K562 (cell line): ENCODE measurements around the gene MMP2. TPM values are rescaled to one million over a fixed set of nuclear protein-coding genes. Genes with fewer than 3 reads are reported as not detected.

Experiments
- ARID3A ChIP-seq: IDR thresholded peaks from 2 replicates; pipeline ENCODE4 v1.6.1; 2012; ENCODE audit warnings: low read depth, low read length, improper control_type of control experiment, borderline replicate concordance
- CBFA2T3 ChIP-seq: fragments of 450-650 bp; IDR thresholded peaks from 2 replicates; pipeline ENCODE4 v1.6.1; 2017
- RFX5 ChIP-seq: IDR thresholded peaks from 2 replicates; pipeline ENCODE4 v1.6.1; 2011; ENCODE audit warnings: low read depth, mild to moderate bottlenecking, improper control_type of control experiment, low read length
- UBTF ChIP-seq, 2 experiments: IDR thresholded peaks; 2 replicates each; pipeline ENCODE4 v1.6.1; 2012; ENCODE audit warnings: improper control_type of control experiment in 2 of 2, low read depth in 2 of 2, low read length in 2 of 2, borderline replicate concordance in 1 of 2
- polyA plus RNA-seq, 8 experiments: library from polyadenylated mRNA; depleted of rRNA in 4 of 8; stranded (reverse) in 5 of 8; unstranded in 3 of 8; fragments of >200 nt; fragmentation: Nextera tagmentation in 2 of 8; fragmentation: Illumina TruSeq in 1 of 8; extraction: Ambion mirVana in 2 of 8; extraction: Trizol in 1 of 8; gene quantifications; 2 replicates each; pipeline versions ENCODE4 v1.2.1 to v1.2.3, GENCODE V29; 2011 to 2014; ENCODE audit warnings: inconsistent platforms in 1 of 8, missing spikeins in 1 of 8
- total RNA-seq, 7 experiments: library from RNA; depleted of rRNA in 6 of 7; stranded (reverse); fragments of >200 nt in 6 of 7; fragmentation: Illumina TruSeq in 2 of 7; extraction: Trizol in 2 of 7; gene quantifications; 2 replicates each; pipeline versions ENCODE4 v1.2.1 to v1.2.3, GENCODE V29; 2011 to 2021; ENCODE audit warnings: low replicate concordance in 1 of 7

The MMP2 gene
- total and polyA plus RNA-seq, 9 of the 15 experiments (the other 6 are each of a cell fraction or from before 2014, with no cell fraction given), result 0.05 to 0.53 TPM; not detected in 7

GRCh38 chr16:55470533-55471371, 8.2 kb upstream of the MMP2 start (continued):
- TF ChIP-seq ARID3A (no peak), RFX5 (no peak), UBTF (IDR thresholded peaks at IDR 0.05; ENCODE audit: borderline replicate concordance in 1 of 2, low read depth in 2 of 2, low read length in 2 of 2) (no peak), CBFA2T3 (no peak)
